Activated T-cell treated with anti-CD3 and anti-CD28 coated beads for 1 hour (primary cell): ENCODE data around the gene TSNAX.
"Not testable (repeated sequence)": the region's sequence is repeated elsewhere in the genome, so short reads cannot be mapped to it uniquely, and the experiment has no call there.

Experiments used
- DNase-seq: peaks from one replicate; pipeline ENCODE4 v3.0.0-alpha.2; 2020; ENCODE audit warnings: low read depth

TSNAX gene, protein sequence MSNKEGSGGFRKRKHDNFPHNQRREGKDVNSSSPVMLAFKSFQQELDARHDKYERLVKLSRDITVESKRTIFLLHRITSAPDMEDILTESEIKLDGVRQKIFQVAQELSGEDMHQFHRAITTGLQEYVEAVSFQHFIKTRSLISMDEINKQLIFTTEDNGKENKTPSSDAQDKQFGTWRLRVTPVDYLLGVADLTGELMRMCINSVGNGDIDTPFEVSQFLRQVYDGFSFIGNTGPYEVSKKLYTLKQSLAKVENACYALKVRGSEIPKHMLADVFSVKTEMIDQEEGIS

DNA sequence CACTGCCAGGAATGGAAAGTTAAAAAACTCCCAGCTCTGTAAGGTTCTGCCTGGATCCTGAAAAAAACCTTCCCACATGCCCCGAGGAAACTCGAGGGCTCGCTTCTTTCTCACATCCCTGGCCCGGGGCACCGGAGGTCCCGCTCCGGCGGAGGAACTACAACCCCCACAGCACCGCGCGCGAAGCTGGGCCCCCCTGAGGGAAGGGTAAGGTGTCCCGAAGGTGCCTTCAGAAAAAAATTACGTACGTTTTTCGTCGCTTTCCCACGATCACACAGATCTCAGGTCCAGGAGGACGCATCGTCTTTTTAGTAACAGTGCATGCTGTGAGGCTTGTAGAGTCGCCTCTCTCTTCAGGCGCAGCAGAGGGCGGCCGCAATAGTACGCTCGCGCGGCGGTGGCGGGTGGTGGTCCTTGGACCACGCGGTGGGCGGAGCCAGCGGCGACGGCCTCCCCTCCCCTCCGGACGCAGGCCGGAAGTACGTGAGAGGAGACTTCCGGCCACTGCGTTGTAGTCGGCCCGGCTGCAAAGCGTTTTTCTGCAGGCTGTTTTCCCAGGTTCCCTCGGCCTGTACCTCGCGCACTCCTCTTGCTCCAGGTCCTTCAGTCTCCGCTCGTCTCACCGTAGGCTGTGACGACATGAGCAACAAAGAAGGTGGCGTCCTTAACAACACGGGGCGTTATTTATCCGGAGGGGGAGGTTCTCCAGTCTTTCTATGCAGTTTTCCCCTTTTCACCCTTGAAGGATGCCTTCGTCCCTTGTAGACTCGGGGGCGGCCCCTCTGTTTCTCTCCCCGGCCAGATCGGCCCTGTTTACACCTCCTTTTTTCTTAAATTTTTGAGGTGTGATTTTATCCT is at the start of gene TSNAX:
Gene TSNAX (plus strand): TSS at position 498 of the 858 bp plus-strand sequence. CDS start 142 bp downstream, at position 640.
- DNase-seq, result peak; percentile 84

DNA sequence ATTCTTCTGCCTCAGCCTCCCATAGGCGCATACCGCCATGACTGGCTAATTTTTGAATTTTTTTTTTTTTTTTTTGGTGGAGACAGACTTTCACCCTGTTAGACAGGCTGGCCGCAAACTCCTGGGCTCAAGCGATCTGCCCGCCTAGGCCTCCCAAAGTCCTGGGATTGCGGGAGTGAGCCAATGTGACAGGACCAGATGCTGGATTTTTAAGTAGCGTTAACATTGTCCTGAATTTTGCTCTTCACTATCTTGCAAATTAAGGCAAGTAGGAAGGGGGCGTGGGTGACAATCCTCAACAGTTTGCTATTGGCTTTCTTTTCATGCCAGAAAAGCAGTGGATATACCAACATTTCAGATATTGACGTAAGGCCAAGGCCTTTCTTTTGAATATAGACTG is 49.7 kb upstream of the TSNAX start:
- DNase-seq, result no peak

DNA sequence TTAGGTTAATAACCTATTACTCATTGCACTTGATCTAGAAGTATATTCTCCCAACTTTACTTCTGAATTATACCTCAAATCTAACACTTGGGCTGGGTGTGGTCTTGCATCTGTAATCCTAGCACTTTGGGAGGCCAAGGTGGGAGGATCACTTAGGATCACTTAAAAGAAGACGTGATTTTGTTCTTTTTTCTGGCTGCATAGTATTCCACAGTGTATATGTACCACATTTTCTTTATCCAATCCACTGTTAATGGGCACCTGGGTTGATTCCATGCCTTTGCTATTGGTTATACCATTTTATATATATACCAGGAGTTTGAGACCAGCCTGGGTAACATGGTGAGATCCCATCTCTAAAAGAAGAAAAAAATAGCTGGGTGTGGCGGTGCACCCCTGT is 48.5 kb upstream of the TSNAX start:
- no peak for DNase-seq

DNA sequence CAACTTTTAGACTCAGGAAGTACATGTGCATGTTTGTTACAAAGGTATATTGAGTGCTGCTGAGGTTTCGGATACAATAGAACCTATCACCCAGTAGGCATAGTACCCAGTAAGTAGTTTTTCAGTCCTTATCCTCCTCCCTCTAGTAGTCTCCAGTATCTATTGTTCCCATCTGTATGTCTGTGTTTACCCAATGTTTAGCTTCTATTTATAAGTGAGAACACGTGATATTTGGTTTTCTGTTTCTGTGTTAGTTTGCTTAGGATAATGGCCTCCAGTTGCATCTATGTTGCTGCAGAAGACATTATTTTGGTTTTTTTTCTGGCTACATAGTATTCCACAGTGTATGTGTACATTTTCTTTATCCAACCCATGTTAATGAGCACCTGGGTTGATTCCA is 47.2 kb upstream of the TSNAX start:
- no peak for DNase-seq

DNA sequence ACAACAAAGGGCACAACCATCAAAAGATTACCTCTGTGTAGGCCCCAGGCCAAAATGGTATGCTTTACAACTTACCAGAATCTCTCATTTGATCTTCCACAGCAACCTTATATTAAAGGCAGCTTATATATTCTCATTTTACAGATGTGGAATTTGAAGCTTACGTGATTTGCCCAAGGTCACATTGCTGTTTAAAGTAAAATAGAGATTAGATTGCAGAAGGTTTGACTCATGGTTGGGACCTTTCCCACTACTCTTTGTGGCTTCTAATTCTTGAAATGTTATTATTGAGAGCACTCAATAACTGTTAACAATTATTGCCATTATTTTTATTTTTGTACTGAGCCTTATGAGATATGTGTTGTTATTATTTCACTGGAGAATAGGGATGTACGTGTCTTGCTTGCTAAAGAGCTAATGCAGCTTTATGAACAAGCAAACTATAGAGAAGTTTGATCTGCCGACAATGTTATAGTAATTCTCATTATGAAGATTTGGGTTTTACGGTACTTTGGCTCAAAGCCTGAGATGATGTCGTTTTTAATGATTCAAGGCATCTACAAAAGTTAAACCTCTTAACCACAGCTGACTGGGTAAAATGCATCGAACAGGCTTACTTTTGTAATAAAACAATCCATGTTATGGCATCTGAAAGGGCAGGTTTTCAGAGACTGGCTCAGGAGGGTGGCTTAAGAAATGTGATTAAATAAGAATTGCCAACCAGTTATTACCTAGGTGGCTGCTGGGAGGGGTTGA is 43.3 kb upstream of the TSNAX start:
- no peak for DNase-seq

DNA sequence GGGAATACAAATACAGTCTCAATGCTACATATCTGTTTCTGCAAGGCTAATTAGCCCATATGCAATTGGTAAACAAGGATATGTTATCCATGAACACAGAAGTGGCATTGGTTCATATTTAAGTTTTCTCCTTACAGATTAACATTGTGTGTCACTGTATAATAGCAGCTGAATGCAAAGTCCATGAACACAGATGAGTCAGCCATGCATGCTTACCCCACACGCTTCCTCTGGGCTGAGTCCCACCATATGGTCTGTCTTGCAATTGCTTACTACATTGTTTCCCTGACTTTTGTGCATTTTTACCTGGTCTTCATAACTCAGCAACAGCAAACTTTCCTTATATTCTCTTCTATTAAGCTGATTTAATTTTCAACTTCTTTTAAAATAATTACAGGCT is 41.5 kb upstream of the TSNAX start:
- DNase-seq, result no peak

DNA sequence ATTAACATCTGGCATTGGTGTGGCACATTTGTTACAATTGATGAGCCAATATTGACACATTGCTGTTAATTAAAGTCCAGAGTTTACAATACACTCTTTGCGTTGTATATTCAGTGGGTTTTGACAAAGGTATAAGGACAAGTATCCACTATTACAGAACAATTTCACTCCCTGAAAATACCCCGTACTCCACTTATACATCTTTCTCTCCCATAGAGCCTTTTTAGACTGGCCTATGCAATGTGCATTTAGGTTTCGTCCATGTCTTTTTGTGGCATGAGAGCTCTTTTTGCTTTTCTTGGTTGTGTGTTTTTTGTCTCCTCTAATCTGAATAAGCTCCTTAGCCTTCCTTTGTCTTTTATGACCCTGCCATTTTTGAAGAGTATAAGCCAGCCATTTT is 40.6 kb upstream of the TSNAX start:
- DNase-seq, result no peak

DNA sequence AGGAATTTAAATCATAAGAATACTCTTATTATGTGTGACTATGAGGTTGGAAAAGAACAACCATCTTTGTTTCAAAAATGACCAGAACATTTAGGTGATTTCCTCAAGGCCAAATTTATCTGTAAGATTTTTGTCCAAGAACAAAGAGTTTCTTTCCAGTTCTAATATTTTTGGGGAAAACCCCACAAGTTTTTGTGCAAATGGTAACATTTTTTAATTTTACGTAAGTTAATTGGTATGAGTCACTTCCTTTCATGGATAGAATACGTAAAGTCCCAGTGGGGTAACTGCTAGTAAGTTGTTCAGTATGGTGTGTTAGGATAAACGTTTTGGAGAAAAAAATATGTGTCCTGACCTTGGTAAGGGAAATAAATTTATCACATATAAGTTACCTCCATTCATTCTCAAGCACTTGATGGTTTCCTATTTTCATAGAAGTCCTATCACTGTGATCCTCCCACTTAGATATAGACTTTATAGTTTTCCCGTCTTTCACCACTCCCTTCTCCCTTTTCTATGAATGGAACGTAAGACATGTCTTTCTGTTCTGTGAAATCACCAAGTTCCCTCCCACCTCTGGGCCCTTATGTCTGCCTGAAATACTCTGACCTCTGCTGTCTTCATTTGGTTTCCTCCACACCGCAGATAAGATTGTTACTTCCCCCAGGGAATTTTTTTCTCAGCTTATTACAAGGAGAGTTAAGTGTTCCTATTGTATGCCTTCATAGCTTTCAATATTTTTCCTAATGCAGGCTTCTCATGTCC is 34.9 kb upstream of the TSNAX start:
- DNase-seq, result no peak

DNA sequence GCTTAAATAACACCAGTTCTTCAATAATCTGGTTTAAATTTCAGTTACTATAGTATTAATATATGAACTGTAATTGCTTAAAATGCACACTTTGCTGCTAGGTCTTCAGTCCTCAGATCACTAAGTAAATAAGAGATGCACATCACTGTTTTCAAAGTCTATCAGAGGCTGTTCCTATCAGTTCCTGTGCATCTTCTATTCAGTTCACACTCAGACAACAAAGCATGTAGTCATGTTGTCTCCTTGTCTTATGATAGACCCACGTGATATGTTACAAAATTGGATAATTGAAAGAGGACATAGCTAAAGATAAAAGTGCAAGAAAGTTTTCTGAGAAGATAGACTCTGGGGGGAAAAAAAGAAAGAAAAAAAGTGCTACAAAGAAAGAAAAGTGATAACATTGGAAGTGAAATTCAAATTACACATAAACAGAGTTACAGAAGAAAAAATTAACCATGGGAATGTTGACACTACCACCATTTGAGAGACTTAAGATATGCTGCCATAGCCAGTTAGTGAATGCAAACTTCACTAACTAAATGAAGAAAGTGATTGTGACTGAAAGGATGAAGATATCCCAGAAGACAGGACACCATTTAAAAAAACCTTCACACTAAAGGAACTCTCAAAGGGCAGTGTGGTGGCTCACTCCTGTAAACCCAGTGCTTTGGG is 33.9 kb upstream of the TSNAX start:
- no peak for DNase-seq

DNA sequence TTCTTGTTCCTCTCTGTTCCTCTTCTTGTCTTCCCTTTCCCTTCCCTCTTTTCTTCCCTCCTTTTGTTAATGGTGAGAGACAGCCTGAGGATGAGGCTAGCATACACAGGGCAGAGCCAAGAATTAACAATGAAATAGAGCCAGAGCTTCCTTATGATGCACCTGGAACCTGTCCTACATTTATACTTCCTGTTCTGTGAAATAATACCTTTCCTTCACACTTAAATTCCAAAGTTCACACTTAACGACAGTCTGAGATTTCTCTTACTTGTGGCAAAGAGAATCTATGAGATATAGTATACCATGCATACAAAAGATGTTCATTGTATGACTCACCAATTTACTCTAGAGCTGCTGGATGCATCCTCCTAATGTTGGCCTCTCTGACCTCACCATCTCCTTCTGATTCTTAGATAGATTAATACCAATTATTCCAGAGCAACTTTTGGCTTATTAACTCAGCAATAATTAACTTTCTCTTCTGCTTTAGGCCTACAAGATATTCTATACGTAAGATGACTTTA is 30.8 kb upstream of the TSNAX start:
- DNase-seq, result no peak

DNA sequence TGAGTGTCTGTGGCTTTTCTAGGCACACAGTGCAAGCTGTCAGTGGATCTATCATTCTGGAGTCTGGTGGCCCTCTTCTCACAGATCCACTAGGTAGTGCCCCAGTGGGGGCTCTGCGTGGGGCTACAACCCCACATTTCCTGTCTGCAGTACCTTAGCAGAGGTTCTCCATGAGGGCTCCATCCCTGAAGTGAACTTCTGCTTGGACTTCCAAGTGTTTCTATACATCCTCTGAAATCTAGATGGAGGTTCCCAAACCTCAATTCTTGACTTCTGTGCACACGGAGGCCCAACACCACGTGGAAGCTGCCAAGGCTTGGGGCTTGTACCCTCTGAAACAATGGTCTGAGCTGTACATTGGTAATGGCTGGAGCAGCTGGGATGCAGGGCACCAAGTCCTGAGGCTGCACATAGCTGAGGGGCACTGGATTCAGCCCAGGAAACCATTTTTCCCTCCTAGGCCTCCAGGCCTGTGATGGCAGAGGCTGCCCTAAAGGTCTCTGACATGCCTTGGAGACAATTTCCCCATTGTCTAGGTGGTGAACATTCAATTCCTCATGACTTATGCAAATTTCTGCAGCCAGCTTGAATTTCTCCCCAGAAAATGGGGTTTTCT is 29.2 kb upstream of the TSNAX start:
- DNase-seq, result no peak

DNA sequence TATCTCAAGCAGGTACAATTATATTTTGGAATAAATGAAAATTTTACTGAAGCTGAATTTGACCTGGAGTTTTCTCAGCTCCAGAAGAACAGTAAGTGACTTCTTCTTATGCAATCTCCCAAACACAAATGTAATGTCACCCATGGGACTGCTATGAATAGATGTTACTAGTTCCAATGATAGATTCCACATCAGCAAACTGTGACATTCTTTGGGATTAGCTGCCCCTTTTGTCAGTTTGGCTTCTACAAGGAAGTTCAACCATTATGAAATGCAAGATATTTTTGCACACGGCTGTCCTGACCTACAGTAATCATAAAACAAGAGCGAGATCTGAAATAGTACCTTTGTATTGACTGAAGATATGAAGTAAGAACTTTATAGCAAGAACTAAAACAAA is 27.8 kb upstream of the TSNAX start:
- DNase-seq, result no peak

DNA sequence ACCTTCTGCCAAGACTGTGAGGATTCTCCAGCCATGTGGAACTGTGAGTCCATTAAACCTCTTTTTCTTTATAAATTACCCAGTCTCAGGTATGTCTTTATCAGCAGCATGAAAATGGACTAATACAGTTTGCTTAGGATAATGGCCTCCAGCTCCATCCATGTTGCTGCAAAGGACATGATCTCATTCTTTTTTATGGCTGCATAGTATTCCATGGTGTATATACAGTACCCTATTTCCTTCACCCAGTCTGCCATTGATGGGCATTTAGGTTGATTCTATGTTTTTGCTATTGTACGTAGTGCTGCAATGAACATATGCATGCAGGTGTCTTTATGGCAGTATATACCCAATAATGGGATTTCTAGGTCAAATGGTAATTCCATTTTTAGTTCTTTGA is 25.3 kb upstream of the TSNAX start:
- not testable (repeated sequence) for DNase-seq

DNA sequence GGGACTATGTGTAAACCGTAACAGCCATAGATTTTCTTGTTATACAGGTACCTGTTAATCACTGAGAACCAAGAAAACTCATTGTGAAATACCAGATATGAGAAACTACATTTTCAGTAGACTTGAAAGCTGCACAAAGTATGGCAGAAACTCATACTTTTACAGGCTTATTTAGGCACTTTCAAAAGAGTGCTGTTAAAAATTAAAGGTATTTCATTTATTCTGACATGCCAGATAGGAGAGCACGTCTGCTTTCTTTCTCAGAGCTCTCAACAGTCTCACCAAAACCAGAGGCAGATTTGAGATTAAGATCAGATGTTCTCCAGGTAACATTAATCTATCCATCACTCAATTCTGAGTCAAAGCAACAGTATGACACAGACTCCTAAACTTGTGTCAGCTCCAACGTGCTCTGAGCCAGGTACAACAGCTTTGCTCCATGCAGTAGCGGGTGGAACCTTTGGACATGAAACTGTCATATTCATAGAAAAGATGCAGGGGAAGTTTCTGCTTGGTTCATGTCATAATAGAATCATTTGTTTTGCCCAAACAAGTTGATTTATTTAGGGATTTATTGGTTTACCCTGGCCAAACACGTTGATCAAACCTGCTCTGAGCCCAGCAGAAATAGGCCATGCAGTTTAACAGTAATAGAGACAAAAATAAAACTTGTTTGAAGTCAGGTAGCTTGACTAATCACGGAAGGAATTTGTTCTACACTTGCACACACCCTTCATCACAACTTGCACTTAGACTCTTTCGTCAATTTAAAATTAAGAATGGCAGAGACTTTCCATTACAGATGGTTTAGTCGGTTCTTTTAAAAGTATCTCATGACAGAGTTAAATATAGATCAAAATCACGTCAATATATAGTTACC is 20.8 kb upstream of the TSNAX start:
- no peak for DNase-seq

DNA sequence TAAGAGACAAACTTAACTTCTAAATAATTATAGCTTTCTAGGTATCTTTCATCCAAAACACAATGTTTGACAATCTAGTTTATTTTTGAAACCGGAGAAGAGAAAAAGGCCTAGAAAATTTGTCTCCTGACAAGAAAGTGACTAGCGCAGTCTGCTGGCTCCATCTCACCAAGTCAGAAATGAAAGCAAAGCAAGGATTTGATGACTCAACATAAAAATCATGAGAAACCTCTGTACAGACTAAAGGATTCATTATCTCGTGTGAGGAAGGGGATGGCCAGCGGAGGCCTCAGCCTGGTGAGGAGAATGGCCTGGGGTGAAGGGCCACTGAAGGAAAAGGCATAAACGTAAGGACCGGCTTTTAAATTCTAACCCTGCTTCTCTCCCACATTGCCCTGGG is 20.0 kb upstream of the TSNAX start:
- DNase-seq, result no peak

DNA sequence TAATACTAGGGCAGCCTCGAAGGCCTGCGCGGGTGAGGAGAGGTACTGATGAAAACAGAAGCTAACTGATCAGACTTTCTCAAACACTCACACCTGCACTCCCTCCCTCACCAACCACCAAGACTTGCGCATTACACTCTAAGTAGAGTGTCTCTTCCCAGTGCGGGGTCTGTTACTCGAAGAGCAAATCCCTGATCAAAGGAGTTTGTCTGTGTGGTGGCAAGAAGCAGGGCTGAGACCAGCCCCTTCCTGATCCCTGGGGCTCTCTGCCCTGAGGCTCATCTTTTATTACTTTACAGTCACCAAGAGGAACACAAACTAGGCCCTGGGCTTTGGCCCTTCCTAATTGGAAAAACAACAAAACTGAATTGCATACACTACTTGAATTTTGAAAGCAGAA is 19.5 kb upstream of the TSNAX start:
- no peak for DNase-seq

DNA sequence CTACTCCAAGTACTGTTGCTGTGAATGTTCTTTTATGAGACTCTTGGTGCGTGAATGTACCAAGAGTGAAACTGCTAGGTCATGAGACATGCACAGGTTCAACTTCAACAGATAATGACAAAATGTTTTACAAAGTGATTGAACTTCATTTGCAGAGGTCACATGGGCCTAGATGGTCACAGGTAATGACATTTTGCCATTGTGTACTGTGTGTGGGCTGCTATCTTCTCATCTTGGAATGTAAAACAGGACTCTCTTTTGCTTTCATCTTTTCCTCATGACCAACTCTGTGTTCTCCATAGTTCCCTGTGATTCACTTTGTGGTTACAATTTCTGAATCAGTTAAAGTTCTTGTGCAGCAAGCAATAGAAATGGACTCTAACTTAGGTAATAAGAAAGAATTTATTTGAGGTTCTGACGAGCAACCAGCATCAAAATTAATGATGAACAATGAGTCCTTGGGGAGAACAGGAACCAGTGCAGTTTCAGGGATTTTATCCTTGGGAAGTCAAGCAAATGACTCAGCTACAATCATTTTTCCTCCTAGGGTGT is 16.2 kb upstream of the TSNAX start:
- DNase-seq, result no peak

DNA sequence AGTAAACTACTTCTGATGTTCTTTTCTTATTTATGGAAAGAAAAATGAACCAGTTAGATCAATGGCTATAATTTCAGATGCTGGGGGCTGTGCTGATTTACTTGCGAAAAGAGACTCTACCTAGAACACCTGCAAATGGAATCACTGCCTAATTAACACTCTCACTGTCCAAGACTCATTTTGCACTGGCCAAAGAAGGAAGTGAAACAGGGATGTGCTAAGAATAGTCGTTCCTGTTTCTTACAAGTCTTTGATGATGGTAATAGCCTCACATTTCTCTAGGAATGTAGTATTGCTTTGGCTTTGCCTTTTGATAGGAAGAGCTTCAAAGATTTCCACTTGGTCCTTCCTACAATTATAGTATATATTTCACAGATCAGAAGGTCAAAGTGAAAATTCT is 12.7 kb upstream of the TSNAX start:
- no peak for DNase-seq

DNA sequence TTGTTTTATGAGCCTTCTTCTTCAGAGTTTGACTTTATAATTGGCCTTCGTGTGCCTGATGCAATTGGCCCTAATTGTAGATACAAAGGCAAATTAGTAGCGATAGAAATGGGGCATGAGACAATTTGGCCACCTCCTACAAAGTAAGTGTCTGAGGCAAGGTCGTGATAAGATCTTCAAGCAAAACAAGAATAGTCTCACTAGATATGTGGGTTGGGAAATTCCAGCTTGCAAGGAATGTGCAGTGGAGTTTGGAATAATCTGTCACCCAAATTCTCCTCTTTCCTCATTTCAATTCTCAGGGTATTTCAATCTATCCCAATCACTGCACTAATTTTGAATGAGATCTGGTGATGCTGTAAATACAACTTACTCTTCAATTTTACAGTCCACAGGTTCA is 11.4 kb upstream of the TSNAX start:
- DNase-seq, result no peak
